ENCODE results near the gene REPS2.

REPS2 gene

GRCh38 chrX:17082831-17083230, 136.4 kb downstream of the REPS2 start:
- Histone ChIP-seq H3K56ac (ENCODE audit: low read length) (no peak overlapping the region), H3K27me3 (ENCODE audit: insufficient read depth, low read length, poor library complexity) (no peaks in the 10 kb centered on the region), H3K9ac (ENCODE audit: low read length) (no peak overlapping the region), H2BK5ac (ENCODE audit: low read length) (no peak overlapping the region), H3K27ac (ENCODE audit: low read depth, low read length) (no peak overlapping the region), H2AK5ac (ENCODE audit: low read length) (no peak overlapping the region), H2BK15ac (replicated peaks; ENCODE audit: low read depth) (no peak overlapping the region), H3K18ac (ENCODE audit: low read length) (no peak overlapping the region), H3K79me1 (ENCODE audit: low read length) (no peaks in the 10 kb centered on the region), H3K4me2 (ENCODE audit: low read length) (no peak overlapping the region), H3K4me1 (ENCODE audit: control insufficient read depth, low read depth, low read length) (no peaks in the 10 kb centered on the region), H3K36me3 (ENCODE audit: control insufficient read depth, insufficient read depth, low read length) (no peaks in the 10 kb centered on the region), H3K4ac (ENCODE audit: low read depth, low read length) (no peak overlapping the region), H4K8ac (ENCODE audit: low read depth, low read length) (no peak overlapping the region), H3K4me3 (ENCODE audit: low read length) (no peak overlapping the region), H3K23ac (ENCODE audit: low read length) (no peak overlapping the region), H2BK120ac (ENCODE audit: low read depth, low read length) (no peak overlapping the region), H3K79me2 (ENCODE audit: control insufficient read depth, insufficient read depth, low read length) (no peaks in the 10 kb centered on the region), H4K5ac (ENCODE audit: low read length) (no peak overlapping the region)
- no CpG with 5 or more reads among the region's 7 CpGs for WGBS (ENCODE audit: extremely low coverage, insufficient coverage, low lambda C conversion rate)
- DNase-seq: peak; percentile 48

- no peak overlapping the region for H2BK120ac ChIP-seq (ENCODE audit: low read depth, low read length)
- no peak overlapping the region for H3K23ac ChIP-seq (ENCODE audit: low read length)
- DNase-seq: no peak
- H3K9ac ChIP-seq (ENCODE audit: low read length): no peak overlapping the region
- H4K8ac ChIP-seq (ENCODE audit: low read depth, low read length): no peak overlapping the region
- H3K4me1 ChIP-seq (ENCODE audit: control insufficient read depth, low read depth, low read length): no peaks in the 10 kb centered on the region
- H3K27me3 ChIP-seq (ENCODE audit: insufficient read depth, low read length, poor library complexity): no peaks in the 10 kb centered on the region
- no peak overlapping the region for H3K4me3 ChIP-seq (ENCODE audit: low read length)
- H3K36me3 ChIP-seq (ENCODE audit: control insufficient read depth, insufficient read depth, low read length): no peaks in the 10 kb centered on the region
- no peak overlapping the region for H3K4me2 ChIP-seq (ENCODE audit: low read length)
- no peak overlapping the region for H4K5ac ChIP-seq (ENCODE audit: low read length)
- no peak overlapping the region for H3K27ac ChIP-seq (ENCODE audit: low read depth, low read length)
- no peaks in the 10 kb centered on the region for H3K79me1 ChIP-seq (ENCODE audit: low read length)
- no peak overlapping the region for H3K56ac ChIP-seq (ENCODE audit: low read length)
- no peak overlapping the region for H3K18ac ChIP-seq (ENCODE audit: low read length)
- H2BK5ac ChIP-seq (ENCODE audit: low read length): no peak overlapping the region
- no peak overlapping the region for H3K4ac ChIP-seq (ENCODE audit: low read depth, low read length)
- H3K79me2 ChIP-seq (ENCODE audit: control insufficient read depth, insufficient read depth, low read length): no peaks in the 10 kb centered on the region
- H2BK15ac ChIP-seq (replicated peaks; ENCODE audit: low read depth): no peak overlapping the region
- no CpG with 5 or more reads among the region's 4 CpGs for WGBS (ENCODE audit: extremely low coverage, insufficient coverage, low lambda C conversion rate)
- no peak overlapping the region for H2AK5ac ChIP-seq (ENCODE audit: low read length)
These were observed 139.9 kb downstream of the REPS2 start for GRCh38 chrX:17086317-17086716.

GRCh38 chrX:17095161-17095560, 148.7 kb downstream of the REPS2 start:
- H2AK5ac ChIP-seq (ENCODE audit: low read length): no peak overlapping the region
- no peaks in the 10 kb centered on the region for H3K36me3 ChIP-seq (ENCODE audit: control insufficient read depth, insufficient read depth, low read length)
- no peaks in the 10 kb centered on the region for H3K27me3 ChIP-seq (ENCODE audit: insufficient read depth, low read length, poor library complexity)

GRCh38 chrX:17098516-17099247, 152.2 kb downstream of the REPS2 start:
- no peaks in the 10 kb centered on the region for H3K79me1 ChIP-seq (ENCODE audit: low read length)
- no peaks in the 10 kb centered on the region for H3K79me2 ChIP-seq (ENCODE audit: control insufficient read depth, insufficient read depth, low read length)
- no peak overlapping the region for H3K18ac ChIP-seq (ENCODE audit: low read length)
- no peak for DNase-seq
- H3K27me3 ChIP-seq (ENCODE audit: insufficient read depth, low read length, poor library complexity): no peaks in the 10 kb centered on the region
- no peak overlapping the region for H3K9ac ChIP-seq (ENCODE audit: low read length)
- H2AK5ac ChIP-seq (ENCODE audit: low read length): no peak overlapping the region
- no peak overlapping the region for H2BK5ac ChIP-seq (ENCODE audit: low read length)
- H4K5ac ChIP-seq (ENCODE audit: low read length): no peak overlapping the region
- no peak overlapping the region for H2BK120ac ChIP-seq (ENCODE audit: low read depth, low read length)
- no peak overlapping the region for H3K4ac ChIP-seq (ENCODE audit: low read depth, low read length)
- H3K36me3 ChIP-seq (ENCODE audit: control insufficient read depth, insufficient read depth, low read length): no peaks in the 10 kb centered on the region
- no peak overlapping the region for H4K8ac ChIP-seq (ENCODE audit: low read depth, low read length)
- H3K56ac ChIP-seq (ENCODE audit: low read length): no peak overlapping the region
- H2BK15ac ChIP-seq (replicated peaks; ENCODE audit: low read depth): no peak overlapping the region
- no peak overlapping the region for H3K23ac ChIP-seq (ENCODE audit: low read length)
- H3K4me2 ChIP-seq (ENCODE audit: low read length): no peak overlapping the region
- no CpG with 5 or more reads among the region's 1 CpG for WGBS (ENCODE audit: extremely low coverage, insufficient coverage, low lambda C conversion rate)
- no peak overlapping the region for H3K27ac ChIP-seq (ENCODE audit: low read depth, low read length)
- H3K4me1 ChIP-seq (ENCODE audit: control insufficient read depth, low read depth, low read length): no peaks in the 10 kb centered on the region
- H3K4me3 ChIP-seq (ENCODE audit: low read length): no peak overlapping the region

More at GRCh38 chrX:17095161-17095560, 148.7 kb downstream of the REPS2 start:
- Histone ChIP-seq H3K4me2 (ENCODE audit: low read length) (no peak overlapping the region), H3K27ac (ENCODE audit: low read depth, low read length) (no peak overlapping the region), H2BK5ac (ENCODE audit: low read length) (no peak overlapping the region), H4K5ac (ENCODE audit: low read length) (no peak overlapping the region), H3K23ac (ENCODE audit: low read length) (no peak overlapping the region), H3K4ac (ENCODE audit: low read depth, low read length) (no peak overlapping the region), H2BK120ac (ENCODE audit: low read depth, low read length) (no peak overlapping the region), H3K9ac (ENCODE audit: low read length) (no peak overlapping the region), H3K18ac (ENCODE audit: low read length) (no peak overlapping the region), H3K4me1 (ENCODE audit: control insufficient read depth, low read depth, low read length) (no peaks in the 10 kb centered on the region), H3K79me1 (ENCODE audit: low read length) (no peaks in the 10 kb centered on the region), H3K79me2 (ENCODE audit: control insufficient read depth, insufficient read depth, low read length) (no peaks in the 10 kb centered on the region), H2BK15ac (replicated peaks; ENCODE audit: low read depth) (no peak overlapping the region), H3K56ac (ENCODE audit: low read length) (no peak overlapping the region), H3K4me3 (ENCODE audit: low read length) (no peak overlapping the region), H4K8ac (ENCODE audit: low read depth, low read length) (no peak overlapping the region)
- no peak for DNase-seq

GRCh38 chrX:17104433-17104832, 158.0 kb downstream of the REPS2 start:
- Histone ChIP-seq H4K8ac (ENCODE audit: low read depth, low read length) (no peak overlapping the region), H2BK120ac (ENCODE audit: low read depth, low read length) (no peak overlapping the region), H3K36me3 (ENCODE audit: control insufficient read depth, insufficient read depth, low read length) (no peaks in the 10 kb centered on the region), H3K4me3 (ENCODE audit: low read length) (no peak overlapping the region), H3K4me2 (ENCODE audit: low read length) (no peak overlapping the region), H2BK15ac (replicated peaks; ENCODE audit: low read depth) (no peak overlapping the region), H3K27ac (ENCODE audit: low read depth, low read length) (no peak overlapping the region), H3K4me1 (ENCODE audit: control insufficient read depth, low read depth, low read length) (no peaks in the 10 kb centered on the region), H3K79me2 (ENCODE audit: control insufficient read depth, insufficient read depth, low read length) (no peaks in the 10 kb centered on the region), H4K5ac (ENCODE audit: low read length) (no peak overlapping the region), H3K79me1 (ENCODE audit: low read length) (no peaks in the 10 kb centered on the region), H3K9ac (ENCODE audit: low read length) (no peak overlapping the region), H3K23ac (ENCODE audit: low read length) (no peak overlapping the region), H3K56ac (ENCODE audit: low read length) (no peak overlapping the region), H3K18ac (ENCODE audit: low read length) (no peak overlapping the region), H2BK5ac (ENCODE audit: low read length) (no peak overlapping the region), H3K4ac (ENCODE audit: low read depth, low read length) (no peak overlapping the region), H2AK5ac (ENCODE audit: low read length) (no peak overlapping the region), H3K27me3 (ENCODE audit: insufficient read depth, low read length, poor library complexity) (no peaks in the 10 kb centered on the region)
- WGBS (ENCODE audit: extremely low coverage, insufficient coverage, low lambda C conversion rate): no CpG with 5 or more reads among the region's 4 CpGs
- no peak for DNase-seq

- Histone ChIP-seq H3K36me3 (ENCODE audit: control insufficient read depth, insufficient read depth, low read length) (no peaks in the 10 kb centered on the region), H3K4me3 (ENCODE audit: low read length) (no peak overlapping the region), H3K27me3 (ENCODE audit: insufficient read depth, low read length, poor library complexity) (no peaks in the 10 kb centered on the region), H2AK5ac (ENCODE audit: low read length) (no peak overlapping the region), H2BK5ac (ENCODE audit: low read length) (no peak overlapping the region), H3K4me2 (ENCODE audit: low read length) (no peak overlapping the region), H3K9ac (ENCODE audit: low read length) (no peak overlapping the region), H3K27ac (ENCODE audit: low read depth, low read length) (no peak overlapping the region), H4K8ac (ENCODE audit: low read depth, low read length) (no peak overlapping the region), H2BK15ac (replicated peaks; ENCODE audit: low read depth) (no peak overlapping the region), H3K4ac (ENCODE audit: low read depth, low read length) (no peak overlapping the region), H3K79me1 (ENCODE audit: low read length) (no peaks in the 10 kb centered on the region), H3K4me1 (ENCODE audit: control insufficient read depth, low read depth, low read length) (no peaks in the 10 kb centered on the region), H3K23ac (ENCODE audit: low read length) (no peak overlapping the region), H4K5ac (ENCODE audit: low read length) (no peak overlapping the region), H3K56ac (ENCODE audit: low read length) (no peak overlapping the region), H3K79me2 (ENCODE audit: control insufficient read depth, insufficient read depth, low read length) (no peaks in the 10 kb centered on the region), H3K18ac (ENCODE audit: low read length) (no peak overlapping the region), H2BK120ac (ENCODE audit: low read depth, low read length) (no peak overlapping the region)
- no peak for DNase-seq
- no CpG with 5 or more reads among the region's 6 CpGs for WGBS (ENCODE audit: extremely low coverage, insufficient coverage, low lambda C conversion rate)
These were observed 174.4 kb downstream of the REPS2 start for GRCh38 chrX:17120816-17121215.

Data from mesendoderm (in vitro differentiated cells).